ENCODE data around the gene AK4. TPM values are rescaled to one million over a fixed set of nuclear protein-coding genes. Genes with fewer than 3 reads are reported as not detected.

The AK4 gene
- total and polyA plus RNA-seq, 2 of the 8 experiments (the other 6 are each of a cell fraction or from before 2014, with no cell fraction given), result 64.5 to 175 TPM

GRCh38 chr1:65163201-65163805 lies 15.3 kb downstream of the AK4 start:
- Histone ChIP-seq H2BK15ac (ENCODE audit: low read length) (no peak overlapping the region), H3K9me3 (ENCODE audit: insufficient read depth in 2 of 2, low read depth in 1 of 2, low read length in 1 of 2) (no peaks in the 10 kb centered on the region), H3K14ac (ENCODE audit: insufficient read length) (no peak overlapping the region), H4K8ac (ENCODE audit: extremely low read depth, insufficient read depth, low read length) (no peak overlapping the region), H4K20me1 (replicated peaks in 1 of 2; ENCODE audit: control insufficient read depth in 1 of 2, insufficient read depth in 2 of 2, low read length in 2 of 2) (peaks cover 3 to 4% of the 10 kb centered on the region in 2 experiments), H3K4me2 (ENCODE audit: insufficient read depth in 1 of 2, low read depth in 2 of 2, low read length in 2 of 2) (no peak overlapping the region), H3K56ac (replicated peaks; ENCODE audit: insufficient read length, low read depth, low read length) (no peak overlapping the region), H3K36me3 (ENCODE audit: control insufficient read depth in 2 of 4, insufficient read depth in 4 of 4, low read length in 3 of 4) (no peaks in the 10 kb centered on the region), H3K79me1 (ENCODE audit: low read depth, low read length) (peaks cover 3% of the 10 kb centered on the region; the same call in 1 of the 2 replicates), H2AK5ac (ENCODE audit: low read depth, low read length) (no peak overlapping the region), H3K4ac (replicated peaks; ENCODE audit: insufficient read length, low read depth, low read length) (no peak overlapping the region), H3K18ac (ENCODE audit: extremely low read depth, low read length) (no peak overlapping the region), H2BK5ac (ENCODE audit: low read depth, low read length) (peak overlapping the region; percentile 45; the same call in 1 of the 2 replicates), H3K23me2 (ENCODE audit: low read depth, low read length) (no peaks in the 10 kb centered on the region; the same call in 1 of the 2 replicates), H4K91ac (replicated peaks; ENCODE audit: insufficient read length, low read length) (no peak overlapping the region), H2BK12ac (ENCODE audit: low read depth, low read length) (no peak overlapping the region), H2AFZ (ENCODE audit: low read length) (no peak overlapping the region), H3K4me3 (ENCODE audit: extremely low read depth in 1 of 4, insufficient read depth in 2 of 4, low read depth in 3 of 4, low read length in 4 of 4) (no peak overlapping the region), H3K4me1 (replicated peaks in 1 of 4; ENCODE audit: control insufficient read depth in 3 of 4, insufficient read depth in 4 of 4, low read length in 3 of 4) (peaks cover 0 to 9% (median 5%) of the 10 kb centered on the region in 4 experiments; a peak in 4 of 7 replicates), H4K5ac (ENCODE audit: insufficient read length, low read depth, low read length) (no peak overlapping the region), H3K23ac (ENCODE audit: insufficient read length) (no peak overlapping the region), H2BK20ac (ENCODE audit: low read length) (no peak overlapping the region), H3K79me2 (ENCODE audit: control insufficient read depth in 1 of 2, insufficient read depth in 2 of 2, low read length in 2 of 2) (peaks cover 0 to 96% of the 10 kb centered on the region in 2 experiments; a peak in 3 of 4 replicates), H2BK120ac (replicated peaks; ENCODE audit: low read depth, low read length) (no peak overlapping the region), H3K9ac (replicated peaks in 1 of 4; ENCODE audit: extremely low read depth in 1 of 4, low read depth in 3 of 4, low read length in 3 of 4) (no peak overlapping the region), H3K27ac (ENCODE audit: low read depth, low read length) (no peak overlapping the region), H3K27me3 (replicated peaks in 1 of 4; ENCODE audit: control insufficient read depth in 3 of 4, extremely low read depth in 1 of 4, insufficient read depth in 3 of 4, low read length in 3 of 4) (no peaks in the 10 kb centered on the region)
- FAIRE-seq (no peak), DNase-seq (ENCODE audit: low read depth in 1 of 2, low spot score in 2 of 2) (no peak)
- ChIA-PET CTCF (ENCODE audit: partially characterized antibody) (interaction anchor here (1.9 kb wide), 1 partner anchor 47 kb away, joined by 4 read pairs; no protein-coding TSS in a partner anchor), POLR2A (ENCODE audit: partially characterized antibody) (interaction anchor here (1.3 to 8.3 kb wide), 2 partner anchors 14 to 16 kb away, joined by 3 to 48 read pairs; partner anchors contain the start of gene AK4)
- TF ChIP-seq SIN3A (conservative IDR thresholded peaks at IDR 0.05 in 1 of 2, IDR thresholded peaks at IDR 0.05 in 1 of 2; ENCODE audit: low read depth in 1 of 2, low read length in 2 of 2), result no peak
- WGBS, 2 experiments (ENCODE audit: extremely low coverage in 1 of 2, insufficient coverage in 1 of 2, insufficient read length in 1 of 2, insufficient replicate concordance in 2 of 2, low coverage in 1 of 2, low lambda C conversion rate in 2 of 2, missing lambda C conversion rate in 1 of 2), result 83% methylated on average over 11 of the region's 11 CpGs; no CpG with 5 or more reads in 1 of the 2 experiments

Measured in H1 (cell line).